H1 (cell line): ENCODE data around the gene NCAPG2. TPM values are rescaled to one million over a fixed set of nuclear protein-coding genes. Genes with fewer than 3 reads are reported as not detected.

Source experiments
- CTCF ChIA-PET: fragments of 300-600 bp; sonication (Branson Sonifier 250); formaldehyde crosslinking; loops from one replicate; lab custom pipeline; 2021; ENCODE audit not compliant: partially characterized antibody; lab: Charles Lee
- POLR2A ChIA-PET: fragments of 300-600 bp; sonication (Branson Sonifier 250); formaldehyde crosslinking; loops from one replicate; lab custom pipeline; 2021; ENCODE audit warnings: inconsistent platforms; ENCODE audit not compliant: partially characterized antibody; lab: Charles Lee
- DNase-seq, 2 experiments: peaks; one replicate each; pipeline versions ENCODE4 v3.0.0 to v3.0.0-alpha.2; 2010 to 2022; ENCODE audit warnings: low spot score in 2 of 2, low read depth in 1 of 2, mixed read lengths in 1 of 2
- FAIRE-seq: peaks from 2 replicates; lab custom pipeline; 2011; peaks lifted over from hg19 to GRCh38; lab: Jason Lieb, UNC
- H2AFZ ChIP-seq: 2 replicates; pipeline ENCODE4 v1.8.1; 2012; ENCODE audit warnings: low read length, inconsistent platforms
- H2AK5ac ChIP-seq: 2 replicates; pipeline ENCODE4 v1.6.1; 2013; ENCODE audit warnings: low read depth, low read length
- H2BK120ac ChIP-seq: replicated peaks from 2 replicates; pipeline ENCODE3; 2013; ENCODE audit warnings: low read depth, low read length, inconsistent platforms
- H2BK12ac ChIP-seq: 2 replicates; pipeline ENCODE4 v1.6.1; 2013; ENCODE audit warnings: low read depth, low read length
- H2BK15ac ChIP-seq: 2 replicates; pipeline ENCODE4 v1.6.1; 2013; ENCODE audit warnings: low read length
- H2BK20ac ChIP-seq: 2 replicates; pipeline ENCODE4 v1.6.1; 2013; ENCODE audit warnings: low read length
- H2BK5ac ChIP-seq: 2 replicates; pipeline ENCODE4 v1.6.1; 2013; ENCODE audit warnings: low read depth, low read length
- H3K14ac ChIP-seq: 2 replicates; pipeline ENCODE4 v1.6.1; 2013; ENCODE audit warnings: inconsistent platforms; ENCODE audit not compliant: insufficient read length
- H3K18ac ChIP-seq: 2 replicates; pipeline ENCODE4 v1.6.1; 2013; ENCODE audit warnings: low read length; ENCODE audit errors: extremely low read depth
- H3K23ac ChIP-seq: 2 replicates; pipeline ENCODE4 v1.6.1; 2013; ENCODE audit warnings: inconsistent platforms; ENCODE audit not compliant: insufficient read length
- H3K23me2 ChIP-seq: 2 replicates; pipeline ENCODE4 v1.6.1; 2013; ENCODE audit warnings: low read depth, low read length
- H3K27ac ChIP-seq: 2 replicates; pipeline ENCODE4 v1.6.1; 2011; ENCODE audit warnings: low read depth, low read length, inconsistent platforms
- H3K27me3 ChIP-seq, 4 experiments: replicated peaks in 1 of 4; 1 replicate in 1 of 4; 2 replicates in 3 of 4; pipeline versions ENCODE4 v1.6.1 to v1.8.1; 2011 to 2013; ENCODE audit warnings: low read length in 3 of 4, mild to moderate bottlenecking in 3 of 4, inconsistent platforms in 2 of 4, mixed read lengths in 2 of 4, moderate library complexity in 1 of 4; ENCODE audit not compliant: control insufficient read depth in 3 of 4, insufficient read depth in 3 of 4; ENCODE audit errors: extremely low read depth in 1 of 4
- H3K36me3 ChIP-seq, 4 experiments: 2 replicates each; pipeline versions ENCODE4 v1.6.1 to v1.8.1; 2011 to 2013; ENCODE audit warnings: mild to moderate bottlenecking in 4 of 4, low read length in 3 of 4, moderate library complexity in 2 of 4, control low read depth in 1 of 4, inconsistent platforms in 1 of 4; ENCODE audit not compliant: insufficient read depth in 4 of 4, control insufficient read depth in 2 of 4
- H3K4ac ChIP-seq: replicated peaks from 2 replicates; pipeline ENCODE3; 2013; ENCODE audit warnings: low read length, low read depth, mixed read lengths, inconsistent platforms; ENCODE audit not compliant: insufficient read length
- H3K4me1 ChIP-seq, 4 experiments: replicated peaks in 1 of 4; 1 replicate in 1 of 4; 2 replicates in 3 of 4; pipeline versions ENCODE4 v1.6.1 to v1.8.1; 2011 to 2013; ENCODE audit warnings: low read length in 3 of 4, inconsistent platforms in 2 of 4, mixed read lengths in 1 of 4; ENCODE audit not compliant: insufficient read depth in 4 of 4, control insufficient read depth in 3 of 4
- H3K4me2 ChIP-seq, 2 experiments: 2 replicates each; pipeline versions ENCODE4 v1.6.1 to v1.8.1; 2011 to 2013; ENCODE audit warnings: low read depth in 2 of 2, low read length in 2 of 2, control low read depth in 1 of 2, inconsistent platforms in 1 of 2, mild to moderate bottlenecking in 1 of 2; ENCODE audit not compliant: insufficient read depth in 1 of 2
- H3K4me3 ChIP-seq, 4 experiments: fragments of 200-600, 300-600 bp in 1 of 4; sonication (generic), shearing (Covaris generic), sonication (Bioruptor Twin) in 1 of 4; 2 replicates each; pipeline versions ENCODE4 v1.5.1 to v1.8.1; 2011 to 2016; ENCODE audit warnings: low read length in 4 of 4, low read depth in 3 of 4, control low read depth in 2 of 4, inconsistent platforms in 2 of 4, mild to moderate bottlenecking in 2 of 4, mixed read lengths in 1 of 4, moderate library complexity in 1 of 4; ENCODE audit not compliant: insufficient read depth in 2 of 4; ENCODE audit errors: extremely low read depth in 1 of 4
- H3K56ac ChIP-seq: replicated peaks from 2 replicates; pipeline ENCODE3; 2013; ENCODE audit warnings: low read depth, mild to moderate bottlenecking, mixed read lengths, low read length, inconsistent platforms; ENCODE audit not compliant: insufficient read length
- H3K79me1 ChIP-seq: 2 replicates; pipeline ENCODE4 v1.6.1; 2013; ENCODE audit warnings: low read depth, low read length, control low read depth
- H3K79me2 ChIP-seq, 2 experiments: 2 replicates each; pipeline versions ENCODE4 v1.6.1 to v1.8.1; 2012 to 2013; ENCODE audit warnings: low read length in 2 of 2, mild to moderate bottlenecking in 2 of 2, inconsistent platforms in 1 of 2; ENCODE audit not compliant: insufficient read depth in 2 of 2, control insufficient read depth in 1 of 2
- H3K9ac ChIP-seq, 4 experiments: replicated peaks in 1 of 4; 1 replicate in 1 of 4; 2 replicates in 3 of 4; pipeline versions ENCODE4 v1.6.1 to v1.8.1; 2011 to 2013; ENCODE audit warnings: low read depth in 3 of 4, low read length in 3 of 4, control low read depth in 2 of 4, mild to moderate bottlenecking in 2 of 4, moderate library complexity in 2 of 4, inconsistent platforms in 1 of 4; ENCODE audit errors: extremely low read depth in 1 of 4
- H3K9me3 ChIP-seq, 2 experiments: 2 replicates each; pipeline versions ENCODE4 v1.6.1 to v1.8.1; 2012 to 2013; ENCODE audit warnings: mild to moderate bottlenecking in 2 of 2, moderate library complexity in 2 of 2, control low read depth in 1 of 2, inconsistent platforms in 1 of 2, low read depth in 1 of 2, low read length in 1 of 2, mixed read lengths in 1 of 2; ENCODE audit not compliant: insufficient read depth in 2 of 2
- H4K20me1 ChIP-seq, 2 experiments: replicated peaks in 1 of 2; 2 replicates each; pipeline versions ENCODE3 to v1.8.1; 2011 to 2013; ENCODE audit warnings: inconsistent platforms in 2 of 2, low read length in 2 of 2, mild to moderate bottlenecking in 1 of 2; ENCODE audit not compliant: insufficient read depth in 2 of 2, control insufficient read depth in 1 of 2
- H4K5ac ChIP-seq: 2 replicates; pipeline ENCODE4 v1.6.1; 2013; ENCODE audit warnings: low read length, low read depth, mixed read lengths, inconsistent platforms; ENCODE audit not compliant: insufficient read length
- H4K8ac ChIP-seq: 2 replicates; pipeline ENCODE4 v1.8.0; 2013; ENCODE audit warnings: mild to moderate bottlenecking, moderate library complexity, low read length, inconsistent platforms; ENCODE audit not compliant: insufficient read depth; ENCODE audit errors: extremely low read depth
- H4K91ac ChIP-seq: replicated peaks from 2 replicates; pipeline ENCODE3; 2013; ENCODE audit warnings: low read length, mixed read lengths, inconsistent platforms; ENCODE audit not compliant: insufficient read length
- CHD1 ChIP-seq: IDR thresholded peaks from 2 replicates; pipeline ENCODE4 v1.6.1; 2012; ENCODE audit warnings: low read depth, low read length, improper control_type of control experiment
- CHD2 ChIP-seq: IDR thresholded peaks from 2 replicates; pipeline ENCODE4 v1.6.1; 2012; ENCODE audit warnings: low read length, improper control_type of control experiment
- HDAC2 ChIP-seq, 2 experiments: fragments of 300-600 bp in 1 of 2; sonication (generic) in 1 of 2; IDR thresholded peaks; 2 replicates each; pipeline ENCODE4 v1.6.1; 2011 to 2012; ENCODE audit warnings: low read depth in 2 of 2, low read length in 2 of 2, mild to moderate bottlenecking in 2 of 2, moderate library complexity in 2 of 2, borderline replicate concordance in 1 of 2, inconsistent platforms in 1 of 2
- JUN ChIP-seq: IDR thresholded peaks from 2 replicates; pipeline ENCODE4 v1.6.1; 2011; ENCODE audit warnings: low read depth, mild to moderate bottlenecking, improper control_type of control experiment, low read length
- JUND ChIP-seq: IDR thresholded peaks from 2 replicates; pipeline ENCODE4 v1.6.1; 2011; ENCODE audit warnings: mild to moderate bottlenecking, improper control_type of control experiment, low read length
- RXRA ChIP-seq: IDR thresholded peaks from 2 replicates; pipeline ENCODE4 v1.6.1; 2011; ENCODE audit warnings: low read depth, mild to moderate bottlenecking, low read length, moderate library complexity; ENCODE audit not compliant: insufficient read depth
- SIX5 ChIP-seq: IDR thresholded peaks from 2 replicates; pipeline ENCODE4 v1.6.1; 2011; ENCODE audit warnings: mild to moderate bottlenecking, low read depth, low read length
- YY1 ChIP-seq: IDR thresholded peaks from 2 replicates; pipeline ENCODE4 v1.6.1; 2011; ENCODE audit warnings: low read depth, mild to moderate bottlenecking, low read length
- WGBS, 2 experiments: shearing (Covaris generic) in 1 of 2; methylation state at CpG; one replicate each; pipeline versions ENCODE4 v1.1.6 to v1.1.7; 2013 to 2015; ENCODE audit warnings: low lambda C conversion rate in 2 of 2, mixed read lengths in 2 of 2, inconsistent platforms in 1 of 2, low coverage in 1 of 2, missing lambda C conversion rate in 1 of 2; ENCODE audit not compliant: insufficient replicate concordance in 2 of 2, insufficient coverage in 1 of 2, insufficient read length in 1 of 2; ENCODE audit errors: extremely low coverage in 1 of 2, missing lambda C conversion rate in 1 of 2; 5-methylcytosine and 5-hydroxymethylcytosine counted together
- polyA plus RNA-seq, 7 experiments: library from polyadenylated mRNA; depleted of rRNA in 3 of 7; stranded (reverse) in 5 of 7; unstranded in 2 of 7; fragments of >200 nt in 5 of 7; fragments of 200-250 nt in 2 of 7; gene quantifications; 1 replicate in 5 of 7; 2 replicates in 1 of 7; 4 replicates in 1 of 7; pipeline versions ENCODE4 v1.2.1 to v1.2.3, GENCODE V29; 2011 to 2013; ENCODE audit warnings: missing spikeins in 2 of 7, mixed read lengths in 2 of 7
- total RNA-seq: library from RNA; stranded (reverse); fragmentation: NEBNext Ultra II Directional; extraction: Animal tissue kit (Norgen Biotek cat#: 25700); gene quantifications from 2 replicates; pipeline ENCODE4 v1.2.1, GENCODE V29; 2021
- TF ChIP-seq, protein P1 (sequence below): IDR thresholded peaks from 2 replicates; pipeline ENCODE4 v1.6.1; 2011; ENCODE audit warnings: low read depth, mild to moderate bottlenecking, low read length; ENCODE audit not compliant: insufficient read depth

The NCAPG2 gene
- total and polyA plus RNA-seq, 2 of the 8 experiments (the other 6 are each of a cell fraction or from before 2014, with no cell fraction given): 49.9 to 119 TPM

DNA sequence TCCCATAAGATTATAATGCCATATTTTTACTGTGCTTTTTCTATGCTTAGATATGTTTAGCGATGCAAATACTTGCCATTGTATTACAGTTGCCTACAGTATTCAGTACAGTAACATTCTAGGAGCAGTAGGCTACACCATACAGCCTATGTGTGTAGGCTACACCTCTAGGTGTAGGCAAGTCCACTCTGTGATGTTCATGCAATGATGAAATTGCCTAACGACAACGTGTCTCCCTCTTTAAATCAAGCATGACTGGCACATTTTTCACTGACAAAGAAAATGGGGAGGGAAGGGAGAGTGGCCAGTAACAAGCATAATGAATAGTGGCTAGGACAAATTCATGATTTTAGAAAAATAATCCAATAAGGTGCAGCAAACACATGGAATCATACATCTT is 1.7 kb downstream of the NCAPG2 start:
- Histone ChIP-seq H3K23me2 (peaks cover 6% of the 10 kb centered on the region; the same call in 1 of the 2 replicates), H2BK120ac (no peak overlapping the region), H3K79me2 (peaks cover 18 to 64% of the 10 kb centered on the region in 2 experiments), H3K36me3 (peaks cover 5 to 37% (median 28%) of the 10 kb centered on the region in 4 experiments), H3K56ac (no peak overlapping the region), H3K27me3 (no peaks in the 10 kb centered on the region), H2BK12ac (peak overlapping the region; percentile 82; the same call in 1 of the 2 replicates), H3K4me1 (peaks cover 6 to 20% (median 12%) of the 10 kb centered on the region in 4 experiments; a peak in 6 of 7 replicates), H4K5ac (no peak overlapping the region), H3K79me1 (peaks cover 8% of the 10 kb centered on the region; the same call in 1 of the 2 replicates), H3K27ac (no peak overlapping the region), H3K23ac (no peak overlapping the region), H3K4ac (no peak overlapping the region), H4K20me1 (peaks cover 2 to 7% of the 10 kb centered on the region in 2 experiments), H4K91ac (no peak overlapping the region), H3K9me3 (no peaks in the 10 kb centered on the region), H2AK5ac (0 out of 2 replicates have a peak overlapping the region, but pooled peaks have one; percentile 47), H3K4me2 (peak overlapping the region; percentile 83 to 99), H3K18ac (no peak overlapping the region; the same call in 1 of the 2 replicates), H3K14ac (no peak overlapping the region), H2BK15ac (no peak overlapping the region), H2BK20ac (no peak overlapping the region), H4K8ac (no peak overlapping the region), H2AFZ (no peak overlapping the region), H3K4me3 (peak overlapping the region; percentile 7 to 96 (median 84); a peak in 5 of 8 replicates), H2BK5ac (no peak overlapping the region), H3K9ac (peak overlapping the region in 1 of 4 experiments; percentile 13; a peak in 1 of 7 replicates)
- FAIRE-seq (no peak), DNase-seq (no peak)
- ChIA-PET CTCF (no interaction called here), POLR2A (interaction anchor here (1.2 kb wide), 1 partner anchor 45 kb away, joined by 3 read pairs; no protein-coding TSS in a partner anchor)
- 44% methylated on average over 3 of the region's 3 CpGs; no CpG with 5 or more reads in 1 of the 2 experiments for WGBS, 2 experiments
- TF ChIP-seq CHD2 (no peak), JUND (no peak), RXRA (no peak), YY1 (no peak), JUN (no peak), CHD1 (no peak), SIX5 (no peak), HDAC2 (IDR thresholded peaks at IDR 0.05; ENCODE audit: borderline replicate concordance in 1 of 2, low read depth in 2 of 2, low read length in 2 of 2) (no peak)
- TF ChIP-seq, protein P1, sequence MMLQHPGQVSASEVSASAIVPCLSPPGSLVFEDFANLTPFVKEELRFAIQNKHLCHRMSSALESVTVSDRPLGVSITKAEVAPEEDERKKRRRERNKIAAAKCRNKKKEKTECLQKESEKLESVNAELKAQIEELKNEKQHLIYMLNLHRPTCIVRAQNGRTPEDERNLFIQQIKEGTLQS: no peak
